Neural progenitor cell (in vitro differentiated cells): ENCODE data around the gene TRAPPC1. TPM values are rescaled to one million over a fixed set of nuclear protein-coding genes. Genes with fewer than 3 reads are reported as not detected.

Source experiments
- DNase-seq: peaks from one replicate; pipeline ENCODE4 v3.0.0-alpha.2; 2016; ENCODE audit warnings: low spot score
- H2AFZ ChIP-seq: fragments of 200-600 bp; sonication (generic); replicated peaks from 2 replicates; pipeline ENCODE4 v1.6.1; 2016; ENCODE audit warnings: antibody characterized with exemption
- H3F3A ChIP-seq: fragments of 200-600 bp; sonication (generic); 2 replicates; pipeline ENCODE4 v1.6.1; 2016; ENCODE audit warnings: antibody characterized with exemption, low read depth
- H3K27ac ChIP-seq: fragments of 200-600 bp; sonication (generic); 2 replicates; pipeline ENCODE4 v1.5.1; 2016; ENCODE audit warnings: mild to moderate bottlenecking
- H3K27me3 ChIP-seq: fragments of 200-600 bp; sonication (generic); 2 replicates; pipeline ENCODE4 v1.6.1; 2016; ENCODE audit warnings: mild to moderate bottlenecking, moderate library complexity
- H3K36me3 ChIP-seq: fragments of 200-600 bp; sonication (generic); 2 replicates; pipeline ENCODE4 v1.5.1; 2016
- H3K4me1 ChIP-seq: fragments of 200-600 bp; sonication (generic); 2 replicates; pipeline ENCODE4 v1.6.1; 2016; ENCODE audit warnings: mixed run types
- H3K4me2 ChIP-seq: fragments of 200-600 bp; sonication (generic); 2 replicates; pipeline ENCODE4 v1.6.1; 2016
- H3K4me3 ChIP-seq: fragments of 200-600 bp; sonication (generic); 2 replicates; pipeline ENCODE4 v1.5.1; 2016
- H3K79me2 ChIP-seq: fragments of 200-600 bp; sonication (generic); 2 replicates; pipeline ENCODE4 v1.6.1; 2016; ENCODE audit warnings: low read depth
- H3K9ac ChIP-seq: fragments of 200-600 bp; sonication (generic); 2 replicates; pipeline ENCODE4 v1.6.1; 2016
- H3K9me3 ChIP-seq: fragments of 200-600 bp; sonication (generic); 2 replicates; pipeline ENCODE4 v1.5.1; 2016; ENCODE audit warnings: low read depth
- H4K20me1 ChIP-seq: fragments of 200-600 bp; sonication (generic); 2 replicates; pipeline ENCODE4 v1.6.1; 2016; ENCODE audit warnings: low read depth
- H3K27ac Mint-ChIP-seq: 3 replicates; pipeline ENCODE4 v1.8.0; 2021; ENCODE audit warnings: mixed read lengths
- H3K27me3 Mint-ChIP-seq: 2 replicates; pipeline ENCODE4 v1.8.0; 2022; ENCODE audit warnings: low read depth, mild to moderate bottlenecking, inconsistent platforms, moderate library complexity, mixed read lengths; ENCODE audit not compliant: insufficient read depth
- H3K36me3 Mint-ChIP-seq: 3 replicates; pipeline ENCODE4 v1.8.0; 2021; ENCODE audit warnings: mixed read lengths
- H3K4me1 Mint-ChIP-seq: 3 replicates; pipeline ENCODE4 v1.8.0; 2021; ENCODE audit warnings: mixed read lengths
- H3K4me3 Mint-ChIP-seq: 3 replicates; pipeline ENCODE4 v1.8.0; 2021; ENCODE audit warnings: mild to moderate bottlenecking, moderate library complexity, mixed read lengths
- H3K9me3 Mint-ChIP-seq: 3 replicates; pipeline ENCODE4 v1.8.0; 2020; ENCODE audit warnings: mixed read lengths
- CTCF ChIP-seq: fragments of 200-600 bp; sonication (generic); IDR thresholded peaks from 2 replicates; pipeline ENCODE4 v1.5.1; 2017; ENCODE audit warnings: antibody characterized with exemption, mild to moderate bottlenecking
- EZH2 ChIP-seq: fragments of 200-600 bp; sonication (generic); IDR thresholded peaks from 2 replicates; pipeline ENCODE4 v1.6.1; 2017; ENCODE audit warnings: antibody characterized with exemption, mild to moderate bottlenecking, moderate library complexity
- EZH2phosphoT487 ChIP-seq: fragments of 200-600 bp; sonication (generic); IDR thresholded peaks from 2 replicates; pipeline ENCODE4 v1.6.1; 2017; ENCODE audit warnings: antibody characterized with exemption
- small RNA-seq: library from RNA; depleted of rRNA; stranded (forward); fragments of <200 nt; gene quantifications from one replicate; pipeline ENCODE3, GENCODE V24; 2015
- total RNA-seq: library from RNA; depleted of rRNA; stranded (reverse); fragments of >200 nt; gene quantifications from 2 replicates; pipeline ENCODE4 v1.2.3, GENCODE V29; 2015; ENCODE audit warnings: low replicate concordance

The TRAPPC1 gene
- total RNA-seq, 1 donor from 2014 or later: 9.8 TPM

- Mint-ChIP-seq H3K27ac (no peak overlapping the region), H3K9me3 (no peaks in the 10 kb centered on the region), H3K4me3 (no peak overlapping the region), H3K4me1 (peaks cover 2% of the 10 kb centered on the region), H3K36me3 (no peaks in the 10 kb centered on the region), H3K27me3 (peaks cover 3% of the 10 kb centered on the region)
- H3K9me3 ChIP-seq: no peaks in the 10 kb centered on the region
- H3K4me3 ChIP-seq: no peak overlapping the region
- no peaks in the 10 kb centered on the region for H3K36me3 ChIP-seq
- no peak overlapping the region for H2AFZ ChIP-seq
- DNase-seq: no peak
- H3K27me3 ChIP-seq: peaks cover 12% of the 10 kb centered on the region
- TF ChIP-seq EZH2 (no peak), CTCF (no peak), EZH2phosphoT487 (no peak)
- H3K79me2 ChIP-seq: no peaks in the 10 kb centered on the region
- H3K27ac ChIP-seq: no peak overlapping the region
- no peak overlapping the region for H3K9ac ChIP-seq
- H3K4me2 ChIP-seq: no peak overlapping the region
- peaks cover 27% of the 10 kb centered on the region for H3K4me1 ChIP-seq
- peaks cover 5% of the 10 kb centered on the region for H4K20me1 ChIP-seq
- H3F3A ChIP-seq: peaks cover 39% of the 10 kb centered on the region
Measured at GRCh38 chr17:7882629-7883028, 49.1 kb downstream of the TRAPPC1 start.

- Histone ChIP-seq H3K9ac (no peak overlapping the region), H3F3A (peaks cover 36% of the 10 kb centered on the region), H3K27me3 (peaks cover 12% of the 10 kb centered on the region), H3K9me3 (no peaks in the 10 kb centered on the region), H3K4me3 (no peak overlapping the region), H2AFZ (no peak overlapping the region), H4K20me1 (peaks cover 5% of the 10 kb centered on the region), H3K79me2 (no peaks in the 10 kb centered on the region), H3K27ac (no peak overlapping the region), H3K4me1 (peaks cover 23% of the 10 kb centered on the region), H3K4me2 (no peak overlapping the region), H3K36me3 (no peaks in the 10 kb centered on the region)
- Mint-ChIP-seq H3K36me3 (no peaks in the 10 kb centered on the region), H3K4me3 (no peak overlapping the region), H3K9me3 (no peaks in the 10 kb centered on the region), H3K27ac (no peak overlapping the region), H3K4me1 (peaks cover 2% of the 10 kb centered on the region), H3K27me3 (peaks cover 3% of the 10 kb centered on the region)
- TF ChIP-seq EZH2phosphoT487: no peak
- no peak for TF ChIP-seq EZH2
- TF ChIP-seq CTCF: no peak
- no peak for DNase-seq
Measured at GRCh38 chr17:7882068-7882467, 49.7 kb downstream of the TRAPPC1 start.

- no peaks in the 10 kb centered on the region for H3K79me2 ChIP-seq
- H3K36me3 ChIP-seq: no peaks in the 10 kb centered on the region
- peaks cover 5% of the 10 kb centered on the region for H4K20me1 ChIP-seq
- H3K9ac ChIP-seq: no peak overlapping the region
- DNase-seq: no peak
- H3K27me3 Mint-ChIP-seq: peaks cover 3% of the 10 kb centered on the region
- TF ChIP-seq EZH2: no peak
- TF ChIP-seq CTCF: no peak
- TF ChIP-seq EZH2phosphoT487: no peak
- H3K4me3 Mint-ChIP-seq: no peak overlapping the region
- no peaks in the 10 kb centered on the region for H3K9me3 ChIP-seq
- no peaks in the 10 kb centered on the region for H3K36me3 Mint-ChIP-seq
- no peak overlapping the region for H3K4me2 ChIP-seq
- no peak overlapping the region for H3K27ac ChIP-seq
- no peak overlapping the region for H3K4me3 ChIP-seq
- H3K27me3 ChIP-seq: peaks cover 10% of the 10 kb centered on the region
- H3K9me3 Mint-ChIP-seq: no peaks in the 10 kb centered on the region
- peaks cover 17% of the 10 kb centered on the region for H3K4me1 ChIP-seq
- H3K4me1 Mint-ChIP-seq: peaks cover 2% of the 10 kb centered on the region
- peaks cover 30% of the 10 kb centered on the region for H3F3A ChIP-seq
- no peak overlapping the region for H3K27ac Mint-ChIP-seq
- no peak overlapping the region for H2AFZ ChIP-seq
Measured at GRCh38 chr17:7881276-7882054, 50.3 kb downstream of the TRAPPC1 start.

Small RNAs within 50 kb of the gene (small RNA-seq; reads per million reads assigned to genes)
- 32.5 reads per million, percentile 97 among the genes with 10 or more reads in this experiment for gene SCARNA21

Other genes starting within 250 kb of the TRAPPC1 start
- gene TP53, start 244.5 kb downstream of the TRAPPC1 start, total RNA-seq: 54.9 and 69.7 TPM in 2 replicates
- gene WRAP53, start 243.5 kb downstream of the TRAPPC1 start, total RNA-seq: 12.6 and 22.8 TPM in 2 replicates
- 5.8 and 17.7 TPM in 2 replicates for gene EFNB3, start 226.7 kb downstream of the TRAPPC1 start, total RNA-seq
- 0.09 and 0.28 TPM in 2 replicates for gene DNAH2, start 214.2 kb downstream of the TRAPPC1 start, total RNA-seq
- gene KDM6B, start 97.7 kb downstream of the TRAPPC1 start, total RNA-seq: 6.8 and 12.3 TPM in 2 replicates
- gene TMEM88, start 76.9 kb downstream of the TRAPPC1 start, total RNA-seq: 13.8 and 53.7 TPM in 2 replicates
- 8.6 and 27.4 TPM in 2 replicates for gene NAA38, start 74.4 kb downstream of the TRAPPC1 start, total RNA-seq
- gene CYB5D1, start 73.9 kb downstream of the TRAPPC1 start, total RNA-seq: 11.5 and 12.9 TPM in 2 replicates
- 12.8 and 28.0 TPM in 2 replicates for gene CHD3, start 43.2 kb downstream of the TRAPPC1 start, total RNA-seq
- 4.0 and 4.8 TPM in 2 replicates for gene RNF227, start 15.7 kb downstream of the TRAPPC1 start, total RNA-seq
- gene KCNAB3, start 2.1 kb downstream of the TRAPPC1 start, total RNA-seq: 1.0 and 2.7 TPM in 2 replicates
- gene CNTROB, start 260 bp upstream of the TRAPPC1 start, total RNA-seq: 21.2 and 48.8 TPM in 2 replicates
- 0.37 TPM in 1 of 2 replicates, not detected in the other for gene GUCY2D, start 70.7 kb upstream of the TRAPPC1 start, total RNA-seq
- gene ALOX15B, start 107.1 kb upstream of the TRAPPC1 start, total RNA-seq: 0.06 TPM in 1 of 2 replicates, not detected in the other
- 0.28 TPM in 1 of 2 replicates, not detected in the other for gene ALOX12B, start 155.8 kb upstream of the TRAPPC1 start, total RNA-seq
- gene ALOXE3, start 186.6 kb upstream of the TRAPPC1 start, total RNA-seq: not detected in 2 replicates
- 2.0 TPM in 1 of 2 replicates, not detected in the other for gene HES7, start 192.2 kb upstream of the TRAPPC1 start, total RNA-seq
- gene PER1, start 220.5 kb upstream of the TRAPPC1 start, total RNA-seq: 3.2 and 11.4 TPM in 2 replicates
- 9.4 and 11.7 TPM in 2 replicates for gene VAMP2, start 231.0 kb upstream of the TRAPPC1 start, total RNA-seq
- 26.0 and 45.5 TPM in 2 replicates for gene TMEM107, start 244.4 kb upstream of the TRAPPC1 start, total RNA-seq